ENCODE data around the gene TRIM44. TPM values are rescaled to one million over a fixed set of nuclear protein-coding genes. Genes with fewer than 3 reads are reported as not detected.

Gene TRIM44
- polyA plus RNA-seq, 2 of the 4 experiments (the other 2 are of a cell fraction) = 19.3 to 70.4 TPM

DNA sequence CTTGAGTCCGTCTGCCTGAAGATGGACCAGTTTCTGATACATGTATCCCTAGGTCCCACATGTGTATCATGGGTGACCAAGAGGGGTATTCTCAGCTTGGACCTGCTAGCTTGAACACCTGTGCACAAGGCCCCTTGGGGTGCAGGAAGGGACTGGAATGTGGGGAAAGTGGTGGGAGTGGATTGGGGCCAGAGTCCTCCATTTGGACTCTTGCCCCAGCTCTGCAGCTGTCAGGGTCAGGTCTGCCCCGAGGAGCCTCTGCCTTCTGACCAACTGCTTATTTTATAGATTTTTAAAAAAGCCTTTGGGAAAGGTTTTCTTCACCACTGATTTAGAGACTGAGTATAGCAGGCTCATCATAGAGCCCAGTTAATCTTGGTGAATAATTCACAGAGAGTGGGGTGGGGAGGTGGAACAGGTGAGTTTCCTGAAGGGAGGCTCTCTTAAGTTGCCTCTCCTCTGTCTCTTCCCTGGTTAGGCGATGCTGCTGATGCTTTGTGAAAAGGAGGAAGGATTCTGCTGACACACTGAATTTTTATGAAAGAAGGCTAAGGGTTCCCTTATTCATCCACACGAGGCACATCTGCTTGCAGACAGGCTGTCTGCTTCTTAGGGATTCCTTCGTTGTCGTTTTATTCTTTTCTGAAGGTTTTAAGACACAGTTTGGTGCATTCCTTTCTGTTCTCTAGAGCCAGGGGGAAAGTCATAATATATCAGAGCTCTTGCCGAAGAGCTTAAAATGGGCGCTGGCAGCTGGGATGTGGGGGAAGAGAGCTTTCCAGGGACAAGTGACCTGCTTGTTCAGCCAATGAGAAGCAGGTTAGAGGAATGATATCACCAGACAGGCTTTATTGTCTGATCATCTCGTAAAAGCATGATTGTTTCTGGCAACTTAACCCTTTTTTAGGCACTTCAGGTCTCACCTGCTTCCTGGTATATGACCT, 19.9 kb downstream of the TRIM44 start:
- ChIA-PET POLR2A (no interaction called here), CTCF (interaction anchor here (1.5 kb wide), 1 partner anchor 139 kb away, joined by 5 read pairs; no protein-coding TSS in a partner anchor)
- Histone ChIP-seq H3K27ac (no peak overlapping the region), H3K9me3 (no peaks in the 10 kb centered on the region), H3K4me3 (no peak overlapping the region), H3K4me2 (no peak overlapping the region), H3K4me1 (peaks cover 8% of the 10 kb centered on the region; the same call in 2 of the 3 replicates)
- TF ChIP-seq MAFK (IDR thresholded peaks at IDR 0.05; ENCODE audit: partially characterized antibody) = peak; percentile 85
- no peak for TF ChIP-seq RAD21 (conservative IDR thresholded peaks at IDR 0.05 in 1 of 2, IDR thresholded peaks at IDR 0.05 in 1 of 2)
- WGBS (ENCODE audit: missing lambda C conversion rate) = 80% methylated on average over 9 of the region's 9 CpGs
- ATAC-seq (no peak), DNase-seq (ENCODE audit: low read depth in 1 of 2, low spot score in 1 of 2) (no peak), FAIRE-seq (no peak)

- Histone ChIP-seq H3K4me2 (no peak overlapping the region), H3K4me1 (peaks cover 8% of the 10 kb centered on the region; the same call in 2 of the 3 replicates), H3K27ac (no peak overlapping the region), H3K4me3 (no peak overlapping the region), H3K9me3 (no peaks in the 10 kb centered on the region)
- DNase-seq (ENCODE audit: low read depth in 1 of 2, low spot score in 1 of 2) = no peak
- FAIRE-seq = no peak
- ChIA-PET POLR2A (no interaction called here), CTCF (interaction anchor here (1.5 kb wide), 1 partner anchor 138 kb away, joined by 5 read pairs; no protein-coding TSS in a partner anchor)
- 83% methylated on average over 1 of the region's 1 CpG for WGBS (ENCODE audit: missing lambda C conversion rate)
- TF ChIP-seq MAZ (IDR thresholded peaks at IDR 0.05; ENCODE audit: borderline replicate concordance, low read depth, low read length) = no peak
- TF ChIP-seq ZFP36 (IDR thresholded peaks at IDR 0.05; ENCODE audit: borderline replicate concordance, partially characterized antibody) = peak; percentile 19
- ATAC-seq = no peak
These were observed 21.3 kb downstream of the TRIM44 start for GRCh38 chr11:35683728-35684339.

DNA sequence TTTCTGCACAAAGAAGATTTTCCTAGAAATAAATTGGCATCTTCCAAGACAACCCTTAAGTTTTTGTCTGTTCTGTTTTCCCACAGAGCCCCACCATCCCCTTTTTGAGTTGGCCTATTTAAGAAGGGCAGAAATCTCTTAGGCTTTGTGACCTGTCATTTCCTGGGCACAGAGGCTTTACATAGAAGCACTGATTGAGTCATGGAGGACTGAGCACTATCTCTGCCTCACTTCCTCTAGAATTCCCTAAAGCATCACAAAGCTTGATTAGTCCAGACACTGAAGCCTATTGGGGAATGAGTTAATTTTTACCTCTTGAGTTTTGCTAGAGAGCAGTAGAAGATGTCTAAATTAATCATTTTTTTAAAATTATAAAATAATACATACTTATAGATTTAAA, 25.4 kb downstream of the TRIM44 start:
- FAIRE-seq (no peak), ATAC-seq (no peak), DNase-seq (ENCODE audit: low read depth in 1 of 2, low spot score in 1 of 2) (no peak)
- Histone ChIP-seq H3K4me2 (no peak overlapping the region), H3K4me1 (no peaks in the 10 kb centered on the region), H3K4me3 (no peak overlapping the region), H3K9me3 (no peaks in the 10 kb centered on the region), H3K27ac (no peak overlapping the region)
- TF ChIP-seq HDAC2 (IDR thresholded peaks at IDR 0.05) (no peak), ZFP36 (IDR thresholded peaks at IDR 0.05; ENCODE audit: borderline replicate concordance, partially characterized antibody) (no peak), GATA3 (IDR thresholded peaks at IDR 0.05; ENCODE audit: borderline replicate concordance) (no peak), CHD2 (IDR thresholded peaks at IDR 0.05; ENCODE audit: low read length, partially characterized antibody) (no peak), KDM5A (IDR thresholded peaks at IDR 0.05) (no peak), ZC3H11A (IDR thresholded peaks at IDR 0.05) (no peak), NPAS2 (CRISPR knock-in tag; IDR thresholded peaks at IDR 0.05; ENCODE audit: borderline replicate concordance) (no peak), PHF8 (IDR thresholded peaks at IDR 0.05; ENCODE audit: borderline replicate concordance, low read depth) (no peak), RNF2 (IDR thresholded peaks at IDR 0.05; ENCODE audit: borderline replicate concordance, low read depth) (no peak), POLR2A (IDR thresholded peaks at IDR 0.05; ENCODE audit: low read length) (no peak), CBX8 (IDR thresholded peaks at IDR 0.05) (no peak), KDM1A (IDR thresholded peaks at IDR 0.05; ENCODE audit: low read depth) (no peak), USF2 (IDR thresholded peaks at IDR 0.05) (no peak), E2F6 (IDR thresholded peaks at IDR 0.05; ENCODE audit: borderline replicate concordance, low read depth) (no peak), BHLHE40 (IDR thresholded peaks at IDR 0.05; ENCODE audit: low read depth, low read length) (no peak), RFX5 (IDR thresholded peaks at IDR 0.05) (no peak)
- TF ChIP-seq, protein P1, sequence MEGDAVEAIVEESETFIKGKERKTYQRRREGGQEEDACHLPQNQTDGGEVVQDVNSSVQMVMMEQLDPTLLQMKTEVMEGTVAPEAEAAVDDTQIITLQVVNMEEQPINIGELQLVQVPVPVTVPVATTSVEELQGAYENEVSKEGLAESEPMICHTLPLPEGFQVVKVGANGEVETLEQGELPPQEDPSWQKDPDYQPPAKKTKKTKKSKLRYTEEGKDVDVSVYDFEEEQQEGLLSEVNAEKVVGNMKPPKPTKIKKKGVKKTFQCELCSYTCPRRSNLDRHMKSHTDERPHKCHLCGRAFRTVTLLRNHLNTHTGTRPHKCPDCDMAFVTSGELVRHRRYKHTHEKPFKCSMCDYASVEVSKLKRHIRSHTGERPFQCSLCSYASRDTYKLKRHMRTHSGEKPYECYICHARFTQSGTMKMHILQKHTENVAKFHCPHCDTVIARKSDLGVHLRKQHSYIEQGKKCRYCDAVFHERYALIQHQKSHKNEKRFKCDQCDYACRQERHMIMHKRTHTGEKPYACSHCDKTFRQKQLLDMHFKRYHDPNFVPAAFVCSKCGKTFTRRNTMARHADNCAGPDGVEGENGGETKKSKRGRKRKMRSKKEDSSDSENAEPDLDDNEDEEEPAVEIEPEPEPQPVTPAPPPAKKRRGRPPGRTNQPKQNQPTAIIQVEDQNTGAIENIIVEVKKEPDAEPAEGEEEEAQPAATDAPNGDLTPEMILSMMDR (IDR thresholded peaks at IDR 0.05) = no peak
- TF ChIP-seq, protein P2, sequence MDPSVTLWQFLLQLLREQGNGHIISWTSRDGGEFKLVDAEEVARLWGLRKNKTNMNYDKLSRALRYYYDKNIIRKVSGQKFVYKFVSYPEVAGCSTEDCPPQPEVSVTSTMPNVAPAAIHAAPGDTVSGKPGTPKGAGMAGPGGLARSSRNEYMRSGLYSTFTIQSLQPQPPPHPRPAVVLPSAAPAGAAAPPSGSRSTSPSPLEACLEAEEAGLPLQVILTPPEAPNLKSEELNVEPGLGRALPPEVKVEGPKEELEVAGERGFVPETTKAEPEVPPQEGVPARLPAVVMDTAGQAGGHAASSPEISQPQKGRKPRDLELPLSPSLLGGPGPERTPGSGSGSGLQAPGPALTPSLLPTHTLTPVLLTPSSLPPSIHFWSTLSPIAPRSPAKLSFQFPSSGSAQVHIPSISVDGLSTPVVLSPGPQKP (IDR thresholded peaks at IDR 0.05; ENCODE audit: low read depth, low read length) = no peak
- TF ChIP-seq, protein P3, sequence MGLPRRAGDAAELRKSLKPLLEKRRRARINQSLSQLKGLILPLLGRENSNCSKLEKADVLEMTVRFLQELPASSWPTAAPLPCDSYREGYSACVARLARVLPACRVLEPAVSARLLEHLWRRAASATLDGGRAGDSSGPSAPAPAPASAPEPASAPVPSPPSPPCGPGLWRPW (IDR thresholded peaks at IDR 0.05) = no peak
- ChIA-PET CTCF (no interaction called here), POLR2A (no interaction called here)

Data from A549 (cell line).